Measurements from ENCODE around the gene GSDME.

The GSDME gene

DNA sequence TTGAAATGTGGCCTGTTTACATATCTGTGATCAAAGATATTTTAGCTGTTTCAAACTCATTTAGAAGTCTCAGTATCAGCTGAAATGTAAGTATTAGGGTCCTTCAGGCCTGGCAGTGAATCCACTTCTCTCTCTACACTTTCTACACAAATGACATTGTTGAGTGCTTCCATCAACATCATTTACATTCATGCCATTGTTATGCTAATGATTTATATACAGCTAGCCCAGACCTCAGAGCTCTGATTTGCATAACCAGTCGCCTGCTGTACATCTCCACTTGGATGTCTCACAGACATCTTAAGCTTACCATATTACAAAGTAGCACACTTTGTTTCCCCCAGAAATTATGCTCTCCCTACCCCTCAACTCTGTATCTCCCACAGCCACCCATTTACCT lies 71.6 kb downstream of the GSDME start:
- H3K4me3 ChIP-seq (ENCODE audit: low read length) = no peak overlapping the region
- no peak for DNase-seq (ENCODE audit: low read depth, low spot score)

DNA sequence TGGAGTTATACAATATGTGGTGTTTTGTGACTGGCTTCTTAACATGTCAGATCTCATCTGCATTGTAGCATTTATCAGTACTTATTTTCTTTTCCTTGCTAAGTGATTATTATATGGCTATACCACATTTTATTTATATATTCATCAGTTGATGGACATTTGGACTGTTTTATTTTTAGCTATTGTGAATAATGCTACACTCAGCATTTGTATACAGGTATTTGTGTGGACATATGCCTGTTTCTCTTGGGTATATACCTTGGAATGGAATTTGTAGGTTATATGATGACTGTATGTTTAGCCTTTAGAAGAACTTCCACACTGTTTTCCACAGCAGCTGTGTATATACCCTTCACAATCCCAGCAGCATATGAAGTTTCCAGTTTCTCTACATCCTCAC lies 86.5 kb downstream of the GSDME start:
- no peak overlapping the region for H3K4me3 ChIP-seq (ENCODE audit: low read length)
- DNase-seq (ENCODE audit: low read depth, low spot score) = no peak

GRCh38 chr7:24669971-24670591 lies 87.2 kb downstream of the GSDME start:
- DNase-seq (ENCODE audit: low read depth, low spot score) = no peak
- no peak overlapping the region for H3K4me3 ChIP-seq (ENCODE audit: low read length)

GRCh38 chr7:24668927-24669635 lies 88.2 kb downstream of the GSDME start:
- H3K4me3 ChIP-seq (ENCODE audit: low read length) = no peak overlapping the region
- no peak for DNase-seq (ENCODE audit: low read depth, low spot score)

- DNase-seq (ENCODE audit: low read depth, low spot score) = peak; percentile 47
- H3K4me3 ChIP-seq (ENCODE audit: low read length) = no peak overlapping the region
These were observed 91.5 kb downstream of the GSDME start for GRCh38 chr7:24665564-24666294.

DNA sequence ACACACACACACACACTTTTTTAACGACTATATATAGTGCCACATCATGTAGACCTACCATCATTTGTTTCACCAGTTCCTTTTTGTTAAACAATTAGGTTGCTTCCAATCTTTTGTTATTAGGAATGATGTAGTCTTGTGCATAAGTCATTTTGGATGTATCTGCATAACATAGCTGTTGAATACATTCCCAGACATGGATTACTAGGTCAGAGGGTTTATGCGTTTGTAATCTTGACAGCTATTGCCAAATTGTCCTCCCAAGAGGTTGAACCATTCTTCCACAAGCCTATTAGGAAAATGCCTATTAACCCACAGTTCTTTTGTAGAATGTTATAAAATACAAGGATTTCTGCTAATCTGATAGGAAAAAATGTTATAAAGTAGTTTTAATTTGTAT lies 96.7 kb downstream of the GSDME start:
- no peak overlapping the region for H3K4me3 ChIP-seq (ENCODE audit: low read length)
- DNase-seq (ENCODE audit: low read depth, low spot score) = no peak

DNA sequence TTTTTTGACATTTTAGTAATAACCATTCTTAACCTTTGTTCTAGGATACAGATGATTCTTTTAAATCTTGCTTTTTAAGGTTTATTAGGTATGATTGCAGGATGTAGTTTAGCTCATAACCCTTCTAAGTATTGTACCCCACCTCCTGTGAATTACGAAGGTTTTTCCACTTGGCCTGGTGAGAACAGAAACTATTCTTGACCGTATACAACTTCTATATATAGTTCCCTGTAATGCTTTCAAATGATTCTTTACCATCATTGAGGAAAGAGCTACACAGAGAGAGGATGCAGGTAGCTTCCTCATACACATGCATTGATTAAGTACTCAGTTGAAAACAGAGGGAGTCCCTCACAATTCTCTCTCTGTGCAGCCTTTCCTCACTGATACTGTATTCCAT lies 97.8 kb downstream of the GSDME start:
- H3K4me3 ChIP-seq (ENCODE audit: low read length) = no peak overlapping the region
- DNase-seq (ENCODE audit: low read depth, low spot score) = no peak

DNA sequence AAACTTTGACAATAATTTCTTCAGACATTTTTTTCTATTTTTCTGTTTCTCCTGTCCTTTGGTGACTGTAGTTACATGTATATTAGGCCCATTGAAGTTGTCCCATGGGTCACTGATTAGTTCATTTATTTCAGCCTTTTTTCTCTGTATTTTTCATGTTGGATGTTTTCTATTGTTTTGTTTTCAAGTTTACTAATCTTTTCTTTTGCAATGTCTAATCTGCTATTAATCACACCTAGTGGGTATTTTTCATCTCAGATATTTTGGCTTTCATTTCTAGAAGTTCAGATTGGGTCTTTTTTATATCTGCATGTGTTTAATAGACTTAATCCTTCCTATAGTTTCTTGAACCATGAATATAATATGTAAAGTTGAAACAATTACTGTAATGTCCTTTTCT lies 99.3 kb downstream of the GSDME start:
- no peak for DNase-seq (ENCODE audit: low read depth, low spot score)
- H3K4me3 ChIP-seq (ENCODE audit: low read length) = no peak overlapping the region

GRCh38 chr7:24656608-24657007 lies 100.7 kb downstream of the GSDME start:
- H3K4me3 ChIP-seq (ENCODE audit: low read length) = no peak overlapping the region
- DNase-seq (ENCODE audit: low read depth, low spot score) = no peak

- DNase-seq (ENCODE audit: low read depth, low spot score) = no peak
- no peak overlapping the region for H3K4me3 ChIP-seq (ENCODE audit: low read length)
These were observed 103.0 kb downstream of the GSDME start for GRCh38 chr7:24654305-24654704.

- H3K4me3 ChIP-seq (ENCODE audit: low read length) = no peak overlapping the region
- no peak for DNase-seq (ENCODE audit: low read depth, low spot score)
These were observed 103.8 kb downstream of the GSDME start for GRCh38 chr7:24653316-24654085.

GRCh38 chr7:24652251-24652939 lies 104.9 kb downstream of the GSDME start:
- no peak overlapping the region for H3K4me3 ChIP-seq (ENCODE audit: low read length)
- DNase-seq (ENCODE audit: low read depth, low spot score) = no peak
